ENCODE results near the gene GALNT18.

The GALNT18 gene

GRCh38 chr11:11624204-11624603, 2.4 kb upstream of the GALNT18 start:
- no peak for DNase-seq (ENCODE audit: low spot score)

GRCh38 chr11:11622772-11623171, 967 bp upstream of the GALNT18 start:
- DNase-seq (ENCODE audit: low spot score), result no peak

GRCh38 chr11:11622340-11622706, 518 bp upstream of the GALNT18 start:
- no peak for DNase-seq (ENCODE audit: low spot score)

GRCh38 chr11:11620921-11621572, 758 bp downstream of the GALNT18 start:
- no peak for DNase-seq (ENCODE audit: low spot score)

GRCh38 chr11:11620173-11620920, 1.5 kb downstream of the GALNT18 start:
- no peak for DNase-seq (ENCODE audit: low spot score)

- no peak for DNase-seq (ENCODE audit: low spot score)
These were observed 2.8 kb downstream of the GALNT18 start for GRCh38 chr11:11618973-11619435.

- DNase-seq (ENCODE audit: low spot score), result no peak
These were observed 6.7 kb downstream of the GALNT18 start for GRCh38 chr11:11615086-11615485.

GRCh38 chr11:11612439-11612838, 9.4 kb downstream of the GALNT18 start:
- DNase-seq (ENCODE audit: low spot score), result no peak

GRCh38 chr11:11611381-11611780, 10.4 kb downstream of the GALNT18 start:
- no peak for DNase-seq (ENCODE audit: low spot score)

GRCh38 chr11:11608783-11609232, 13.0 kb downstream of the GALNT18 start:
- DNase-seq (ENCODE audit: low spot score), result peak; percentile 6

- DNase-seq (ENCODE audit: low spot score), result no peak
These were observed 14.0 kb downstream of the GALNT18 start for GRCh38 chr11:11607772-11608171.

- DNase-seq (ENCODE audit: low spot score), result no peak
These were observed 15.9 kb downstream of the GALNT18 start for GRCh38 chr11:11605821-11606450.

GRCh38 chr11:11605181-11605580, 16.6 kb downstream of the GALNT18 start:
- no peak for DNase-seq (ENCODE audit: low spot score)

GRCh38 chr11:11604370-11604990, 17.3 kb downstream of the GALNT18 start:
- no peak for DNase-seq (ENCODE audit: low spot score)

- DNase-seq (ENCODE audit: low spot score), result no peak
These were observed 19.8 kb downstream of the GALNT18 start for GRCh38 chr11:11602011-11602410.

- no peak for DNase-seq (ENCODE audit: low spot score)
These were observed 21.5 kb downstream of the GALNT18 start for GRCh38 chr11:11600288-11600687.

- no peak for DNase-seq (ENCODE audit: low spot score)
These were observed 23.6 kb downstream of the GALNT18 start for GRCh38 chr11:11598243-11598642.

- no peak for DNase-seq (ENCODE audit: low spot score)
These were observed 27.6 kb downstream of the GALNT18 start for GRCh38 chr11:11594162-11594561.

GRCh38 chr11:11592146-11592684, 29.6 kb downstream of the GALNT18 start:
- no peak for DNase-seq (ENCODE audit: low spot score)

- DNase-seq (ENCODE audit: low spot score), result no peak
These were observed 32.4 kb downstream of the GALNT18 start for GRCh38 chr11:11589437-11589836.

- no peak for DNase-seq (ENCODE audit: low spot score)
These were observed 32.9 kb downstream of the GALNT18 start for GRCh38 chr11:11588891-11589290.

- DNase-seq (ENCODE audit: low spot score), result no peak
These were observed 33.6 kb downstream of the GALNT18 start for GRCh38 chr11:11588243-11588642.
